GM23338 (cell line): Measurements from ENCODE around the gene UBASH3A. TPM values are rescaled to one million over a fixed set of nuclear protein-coding genes. Genes with fewer than 3 reads are reported as not detected.

Experiments
- ATAC-seq: fragments of 200-7000 bp; cut with Tn5 transposase; 3 replicates; pipeline ENCODE4 v1.9.1; 2020
- DNase-seq: peaks from one replicate; pipeline ENCODE4 v3.0.0-alpha.2; 2015; ENCODE audit warnings: low spot score
- H2AFZ ChIP-seq: fragments of 200-600 bp; sonication (generic); 2 replicates; pipeline ENCODE4 v1.8.0; 2016; ENCODE audit warnings: antibody characterized with exemption, mild to moderate bottlenecking, moderate library complexity
- H3F3A ChIP-seq: fragments of 200-600 bp; sonication (generic); replicated peaks from 2 replicates; pipeline ENCODE4 v1.8.0; 2017; ENCODE audit warnings: antibody characterized with exemption, mixed run types, low read depth
- H3K27ac ChIP-seq: fragments of 200-600 bp; sonication (generic); 2 replicates; pipeline ENCODE4 v1.6.1; 2016; ENCODE audit warnings: low read depth
- H3K27me3 ChIP-seq: fragments of 200-600 bp; sonication (generic); 2 replicates; pipeline ENCODE4 v1.8.0; 2016; ENCODE audit warnings: mild to moderate bottlenecking, mixed run types, moderate library complexity; ENCODE audit not compliant: insufficient read depth
- H3K36me3 ChIP-seq: fragments of 200-600 bp; sonication (generic); 2 replicates; pipeline ENCODE4 v1.8.0; 2016; ENCODE audit warnings: mild to moderate bottlenecking; ENCODE audit not compliant: insufficient read depth
- H3K4me1 ChIP-seq: fragments of 200-600 bp; sonication (generic); 2 replicates; pipeline ENCODE4 v1.8.0; 2016; ENCODE audit warnings: mild to moderate bottlenecking, moderate library complexity; ENCODE audit not compliant: insufficient read depth
- H3K4me2 ChIP-seq: fragments of 200-600 bp; sonication (generic); 2 replicates; pipeline ENCODE4 v1.7.1; 2017; ENCODE audit warnings: mixed run types
- H3K4me3 ChIP-seq: fragments of 200-600 bp; sonication (generic); 2 replicates; pipeline ENCODE4 v1.6.1; 2016; ENCODE audit warnings: mixed run types
- H3K79me2 ChIP-seq: fragments of 200-600 bp; sonication (generic); replicated peaks from 2 replicates; pipeline ENCODE4 v1.8.0; 2017; ENCODE audit warnings: mild to moderate bottlenecking; ENCODE audit not compliant: insufficient read depth
- H3K9me2 ChIP-seq: fragments of 200-600 bp; sonication (generic); 2 replicates; pipeline ENCODE4 v1.8.0; 2017; ENCODE audit not compliant: insufficient read depth
- H4K20me1 ChIP-seq: fragments of 200-600 bp; sonication (generic); replicated peaks from 2 replicates; pipeline ENCODE4 v1.8.0; 2017; ENCODE audit warnings: mild to moderate bottlenecking; ENCODE audit not compliant: insufficient read depth
- H3K27ac Mint-ChIP-seq: 2 replicates; pipeline ENCODE4 v1.8.0; 2020; ENCODE audit warnings: inconsistent platforms, mild to moderate bottlenecking, moderate library complexity, mixed read lengths
- H3K27me3 Mint-ChIP-seq: 3 replicates; pipeline ENCODE4 v1.8.0; 2022; ENCODE audit warnings: low read depth, mild to moderate bottlenecking, moderate library complexity, mixed read lengths, inconsistent platforms; ENCODE audit not compliant: insufficient read depth, poor library complexity
- H3K36me3 Mint-ChIP-seq: 3 replicates; pipeline ENCODE4 v1.8.0; 2021; ENCODE audit warnings: low read depth, mild to moderate bottlenecking, inconsistent platforms, moderate library complexity, mixed read lengths
- H3K4me1 Mint-ChIP-seq: 3 replicates; pipeline ENCODE4 v1.8.0; 2020; ENCODE audit warnings: mild to moderate bottlenecking, inconsistent platforms, mixed read lengths
- H3K4me3 Mint-ChIP-seq: 3 replicates; pipeline ENCODE4 v1.8.0; 2021; ENCODE audit warnings: moderate library complexity, mild to moderate bottlenecking, inconsistent platforms, mixed read lengths
- H3K9me3 Mint-ChIP-seq: 3 replicates; pipeline ENCODE4 v1.8.0; 2020; ENCODE audit warnings: moderate library complexity, mild to moderate bottlenecking, inconsistent platforms, mixed read lengths
- CREB1 ChIP-seq: fragments of 250-450 bp; sonication (Bioruptor Pico); IDR thresholded peaks from 2 replicates; pipeline ENCODE4 v1.5.0; 2020; ENCODE audit warnings: low read depth, mild to moderate bottlenecking, moderate library complexity
- EZH2 ChIP-seq: fragments of 200-600 bp; sonication (generic); IDR thresholded peaks from one replicate; pipeline ENCODE4 v1.8.0; 2017; ENCODE audit warnings: antibody characterized with exemption, mild to moderate bottlenecking, low read depth; ENCODE audit not compliant: unreplicated experiment
- EZH2phosphoT487 ChIP-seq: fragments of 200-600 bp; sonication (generic); IDR thresholded peaks from one replicate; pipeline ENCODE4 v1.8.1; 2018; ENCODE audit warnings: antibody characterized with exemption; ENCODE audit not compliant: unreplicated experiment
- JUNB ChIP-seq: IDR thresholded peaks from one replicate; pipeline ENCODE4 v1.6.1; 2016; ENCODE audit warnings: antibody characterized with exemption; ENCODE audit not compliant: unreplicated experiment
- POLR2AphosphoS5 ChIP-seq: IDR thresholded peaks from 2 replicates; pipeline ENCODE4 v1.6.1; 2016; ENCODE audit warnings: antibody characterized with exemption, low read depth
- ZNF114 ChIP-seq: fragments of 250-450 bp; sonication (Bioruptor Pico); IDR thresholded peaks from 2 replicates; pipeline ENCODE4 v1.5.0; 2020; ENCODE audit warnings: mild to moderate bottlenecking, moderate library complexity
- ZNF331 ChIP-seq: fragments of 250-450 bp; sonication (Bioruptor Pico); IDR thresholded peaks from 2 replicates; pipeline ENCODE4 v1.5.0; 2020; ENCODE audit warnings: low read depth, mild to moderate bottlenecking, moderate library complexity
- polyA plus RNA-seq: library from polyadenylated mRNA; unstranded; fragments of >200 nt; fragmentation: Nextera tagmentation; extraction: Ambion mirVana; gene quantifications from 2 replicates; pipeline ENCODE4 v1.2.1, GENCODE V29; 2016
- total RNA-seq: library from RNA; depleted of rRNA; stranded (reverse); fragments of >200 nt; shearing (Covaris generic); gene quantifications from 2 replicates; pipeline ENCODE4 v1.2.3, GENCODE V29; 2014
- TF ChIP-seq, protein P1 (sequence below): IDR thresholded peaks from one replicate; pipeline ENCODE4 v1.6.1; 2018; ENCODE audit warnings: antibody characterized with exemption; ENCODE audit not compliant: unreplicated experiment
- TF ChIP-seq, protein P2 (sequence below): IDR thresholded peaks from 2 replicates; pipeline ENCODE4 v1.6.1; 2016; ENCODE audit warnings: antibody characterized with exemption
- TF ChIP-seq, protein P3 (sequence below), 2 experiments: fragments of 200-600 bp in 1 of 2; sonication (generic) in 1 of 2; conservative IDR thresholded peaks; 2 replicates each; pipeline versions ENCODE4 v1.5.1 to v1.6.1; 2016 to 2017; ENCODE audit warnings: antibody characterized with exemption in 2 of 2, low read depth in 2 of 2, mild to moderate bottlenecking in 2 of 2, moderate library complexity in 1 of 2

Gene UBASH3A
- total and polyA plus RNA-seq, 2 experiments from 2014 or later: not detected

- Histone ChIP-seq H3K4me2 (no peak overlapping the region), H4K20me1 (no peaks in the 10 kb centered on the region), H3F3A (no peaks in the 10 kb centered on the region), H3K27me3 (no peaks in the 10 kb centered on the region), H3K4me3 (no peak overlapping the region), H2AFZ (no peak overlapping the region), H3K79me2 (no peaks in the 10 kb centered on the region), H3K4me1 (no peaks in the 10 kb centered on the region), H3K9me2 (no peaks in the 10 kb centered on the region), H3K36me3 (no peaks in the 10 kb centered on the region), H3K27ac (no peak overlapping the region)
- peaks cover 7% of the 10 kb centered on the region for H3K27me3 Mint-ChIP-seq
- no peak overlapping the region for H3K27ac Mint-ChIP-seq
- no peak for ATAC-seq
- DNase-seq: no peak
- no peaks in the 10 kb centered on the region for H3K36me3 Mint-ChIP-seq
- no peak overlapping the region for H3K4me3 Mint-ChIP-seq
- peaks cover 5% of the 10 kb centered on the region for H3K4me1 Mint-ChIP-seq
- H3K9me3 Mint-ChIP-seq: peaks cover 6% of the 10 kb centered on the region; the same call in 1 of the 3 replicates
- TF ChIP-seq, protein P1, sequence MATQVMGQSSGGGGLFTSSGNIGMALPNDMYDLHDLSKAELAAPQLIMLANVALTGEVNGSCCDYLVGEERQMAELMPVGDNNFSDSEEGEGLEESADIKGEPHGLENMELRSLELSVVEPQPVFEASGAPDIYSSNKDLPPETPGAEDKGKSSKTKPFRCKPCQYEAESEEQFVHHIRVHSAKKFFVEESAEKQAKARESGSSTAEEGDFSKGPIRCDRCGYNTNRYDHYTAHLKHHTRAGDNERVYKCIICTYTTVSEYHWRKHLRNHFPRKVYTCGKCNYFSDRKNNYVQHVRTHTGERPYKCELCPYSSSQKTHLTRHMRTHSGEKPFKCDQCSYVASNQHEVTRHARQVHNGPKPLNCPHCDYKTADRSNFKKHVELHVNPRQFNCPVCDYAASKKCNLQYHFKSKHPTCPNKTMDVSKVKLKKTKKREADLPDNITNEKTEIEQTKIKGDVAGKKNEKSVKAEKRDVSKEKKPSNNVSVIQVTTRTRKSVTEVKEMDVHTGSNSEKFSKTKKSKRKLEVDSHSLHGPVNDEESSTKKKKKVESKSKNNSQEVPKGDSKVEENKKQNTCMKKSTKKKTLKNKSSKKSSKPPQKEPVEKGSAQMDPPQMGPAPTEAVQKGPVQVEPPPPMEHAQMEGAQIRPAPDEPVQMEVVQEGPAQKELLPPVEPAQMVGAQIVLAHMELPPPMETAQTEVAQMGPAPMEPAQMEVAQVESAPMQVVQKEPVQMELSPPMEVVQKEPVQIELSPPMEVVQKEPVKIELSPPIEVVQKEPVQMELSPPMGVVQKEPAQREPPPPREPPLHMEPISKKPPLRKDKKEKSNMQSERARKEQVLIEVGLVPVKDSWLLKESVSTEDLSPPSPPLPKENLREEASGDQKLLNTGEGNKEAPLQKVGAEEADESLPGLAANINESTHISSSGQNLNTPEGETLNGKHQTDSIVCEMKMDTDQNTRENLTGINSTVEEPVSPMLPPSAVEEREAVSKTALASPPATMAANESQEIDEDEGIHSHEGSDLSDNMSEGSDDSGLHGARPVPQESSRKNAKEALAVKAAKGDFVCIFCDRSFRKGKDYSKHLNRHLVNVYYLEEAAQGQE: no peak
- TF ChIP-seq JUNB (no peak), POLR2AphosphoS5 (no peak), ZNF114 (CRISPR knock-in tag) (no peak)
These were observed 16.1 kb downstream of the UBASH3A start for GRCh38 chr21:42419845-42420244.

DNA sequence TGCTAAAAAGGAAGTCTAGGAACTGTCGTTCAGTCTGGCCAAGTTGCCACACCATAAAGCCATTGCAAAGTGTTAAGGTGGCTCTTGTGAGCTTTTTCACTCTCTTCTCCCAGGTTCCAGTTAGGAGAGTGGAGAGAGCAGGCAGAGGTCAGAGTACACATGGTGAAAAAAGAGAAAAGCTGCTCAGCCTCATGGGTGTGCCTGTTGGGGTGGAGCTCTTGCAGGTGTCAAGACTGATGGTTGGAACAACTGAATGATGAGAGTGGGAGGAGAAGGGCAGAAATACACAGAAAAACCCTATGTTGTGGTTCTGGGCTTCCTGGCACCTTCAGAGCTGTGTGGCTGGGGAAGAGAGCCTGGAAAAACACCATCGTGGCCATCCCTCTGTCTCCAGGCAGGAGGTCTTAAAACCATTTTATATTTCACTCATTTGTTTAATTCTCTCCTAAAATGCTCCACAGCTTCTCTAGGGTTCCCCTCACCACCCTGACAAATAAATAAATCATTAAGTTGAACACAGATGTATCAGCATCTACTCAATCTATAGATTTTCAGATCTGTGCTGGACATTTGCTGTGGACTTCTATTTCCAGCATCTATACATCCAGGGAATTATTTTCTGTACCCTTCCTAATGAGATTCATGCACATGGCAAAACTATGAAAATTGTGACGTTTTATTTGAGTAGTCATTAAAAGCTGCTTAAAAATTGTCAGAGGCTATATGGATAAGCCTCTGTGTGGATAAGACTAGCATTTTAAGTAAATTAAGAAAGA, 17.5 kb downstream of the UBASH3A start:
- Mint-ChIP-seq H3K27me3 (peaks cover 4% of the 10 kb centered on the region), H3K4me1 (peaks cover 2% of the 10 kb centered on the region; the same call in 2 of the 3 replicates), H3K4me3 (no peak overlapping the region), H3K9me3 (peaks cover 6% of the 10 kb centered on the region; the same call in 1 of the 3 replicates), H3K36me3 (no peaks in the 10 kb centered on the region), H3K27ac (no peak overlapping the region)
- H3K79me2 ChIP-seq: no peaks in the 10 kb centered on the region
- no peaks in the 10 kb centered on the region for H3K9me2 ChIP-seq
- DNase-seq: no peak
- no peaks in the 10 kb centered on the region for H3F3A ChIP-seq
- no peaks in the 10 kb centered on the region for H3K27me3 ChIP-seq
- ATAC-seq: no peak
- H3K36me3 ChIP-seq: no peaks in the 10 kb centered on the region
- no peak overlapping the region for H3K4me2 ChIP-seq
- H4K20me1 ChIP-seq: no peaks in the 10 kb centered on the region
- H3K27ac ChIP-seq: no peak overlapping the region
- no peak overlapping the region for H3K4me3 ChIP-seq
- H2AFZ ChIP-seq: no peak overlapping the region
- H3K4me1 ChIP-seq: no peaks in the 10 kb centered on the region
- TF ChIP-seq CREB1 (CRISPR knock-in tag) (no peak), POLR2AphosphoS5 (no peak), ZNF114 (CRISPR knock-in tag) (no peak), JUNB (no peak), EZH2phosphoT487 (no peak), EZH2 (no peak), ZNF331 (CRISPR knock-in tag) (no peak)
- TF ChIP-seq, protein P2, sequence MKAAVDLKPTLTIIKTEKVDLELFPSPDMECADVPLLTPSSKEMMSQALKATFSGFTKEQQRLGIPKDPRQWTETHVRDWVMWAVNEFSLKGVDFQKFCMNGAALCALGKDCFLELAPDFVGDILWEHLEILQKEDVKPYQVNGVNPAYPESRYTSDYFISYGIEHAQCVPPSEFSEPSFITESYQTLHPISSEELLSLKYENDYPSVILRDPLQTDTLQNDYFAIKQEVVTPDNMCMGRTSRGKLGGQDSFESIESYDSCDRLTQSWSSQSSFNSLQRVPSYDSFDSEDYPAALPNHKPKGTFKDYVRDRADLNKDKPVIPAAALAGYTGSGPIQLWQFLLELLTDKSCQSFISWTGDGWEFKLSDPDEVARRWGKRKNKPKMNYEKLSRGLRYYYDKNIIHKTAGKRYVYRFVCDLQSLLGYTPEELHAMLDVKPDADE: no peak
- TF ChIP-seq, protein P3, sequence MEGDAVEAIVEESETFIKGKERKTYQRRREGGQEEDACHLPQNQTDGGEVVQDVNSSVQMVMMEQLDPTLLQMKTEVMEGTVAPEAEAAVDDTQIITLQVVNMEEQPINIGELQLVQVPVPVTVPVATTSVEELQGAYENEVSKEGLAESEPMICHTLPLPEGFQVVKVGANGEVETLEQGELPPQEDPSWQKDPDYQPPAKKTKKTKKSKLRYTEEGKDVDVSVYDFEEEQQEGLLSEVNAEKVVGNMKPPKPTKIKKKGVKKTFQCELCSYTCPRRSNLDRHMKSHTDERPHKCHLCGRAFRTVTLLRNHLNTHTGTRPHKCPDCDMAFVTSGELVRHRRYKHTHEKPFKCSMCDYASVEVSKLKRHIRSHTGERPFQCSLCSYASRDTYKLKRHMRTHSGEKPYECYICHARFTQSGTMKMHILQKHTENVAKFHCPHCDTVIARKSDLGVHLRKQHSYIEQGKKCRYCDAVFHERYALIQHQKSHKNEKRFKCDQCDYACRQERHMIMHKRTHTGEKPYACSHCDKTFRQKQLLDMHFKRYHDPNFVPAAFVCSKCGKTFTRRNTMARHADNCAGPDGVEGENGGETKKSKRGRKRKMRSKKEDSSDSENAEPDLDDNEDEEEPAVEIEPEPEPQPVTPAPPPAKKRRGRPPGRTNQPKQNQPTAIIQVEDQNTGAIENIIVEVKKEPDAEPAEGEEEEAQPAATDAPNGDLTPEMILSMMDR (conservative IDR thresholded peaks at IDR 0.05; ENCODE audit: low read depth in 2 of 2): no peak
